ENCODE data around the gene EMILIN2.

Gene EMILIN2

DNA sequence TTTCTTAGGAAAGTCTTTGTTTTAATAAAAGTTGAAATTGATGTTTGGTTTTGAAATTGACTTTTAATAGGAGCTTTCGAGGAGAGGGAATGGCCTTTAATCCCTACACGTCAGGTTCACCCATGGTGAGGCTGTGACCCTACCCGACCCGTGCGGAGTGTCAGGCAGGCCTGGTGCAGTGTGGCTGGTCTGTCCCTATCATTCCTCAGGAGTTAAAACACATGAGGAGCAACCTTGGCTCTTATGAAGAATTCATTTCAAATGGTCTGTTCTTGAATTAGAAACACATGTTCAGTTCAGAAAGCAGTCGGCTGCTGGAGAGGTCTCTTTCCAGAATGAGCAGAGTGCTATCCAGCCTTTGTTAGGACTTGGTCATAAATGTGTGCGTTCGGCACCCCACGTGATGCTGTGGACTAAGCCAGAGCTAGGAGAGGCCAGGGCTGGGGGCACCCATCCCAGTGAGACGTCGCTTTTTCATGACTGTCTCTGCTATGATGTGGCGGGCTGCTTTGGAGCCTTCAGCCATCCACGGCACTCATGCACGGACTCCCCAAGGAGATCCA is 54.7 kb downstream of the EMILIN2 start:
- TF ChIP-seq, protein P1, sequence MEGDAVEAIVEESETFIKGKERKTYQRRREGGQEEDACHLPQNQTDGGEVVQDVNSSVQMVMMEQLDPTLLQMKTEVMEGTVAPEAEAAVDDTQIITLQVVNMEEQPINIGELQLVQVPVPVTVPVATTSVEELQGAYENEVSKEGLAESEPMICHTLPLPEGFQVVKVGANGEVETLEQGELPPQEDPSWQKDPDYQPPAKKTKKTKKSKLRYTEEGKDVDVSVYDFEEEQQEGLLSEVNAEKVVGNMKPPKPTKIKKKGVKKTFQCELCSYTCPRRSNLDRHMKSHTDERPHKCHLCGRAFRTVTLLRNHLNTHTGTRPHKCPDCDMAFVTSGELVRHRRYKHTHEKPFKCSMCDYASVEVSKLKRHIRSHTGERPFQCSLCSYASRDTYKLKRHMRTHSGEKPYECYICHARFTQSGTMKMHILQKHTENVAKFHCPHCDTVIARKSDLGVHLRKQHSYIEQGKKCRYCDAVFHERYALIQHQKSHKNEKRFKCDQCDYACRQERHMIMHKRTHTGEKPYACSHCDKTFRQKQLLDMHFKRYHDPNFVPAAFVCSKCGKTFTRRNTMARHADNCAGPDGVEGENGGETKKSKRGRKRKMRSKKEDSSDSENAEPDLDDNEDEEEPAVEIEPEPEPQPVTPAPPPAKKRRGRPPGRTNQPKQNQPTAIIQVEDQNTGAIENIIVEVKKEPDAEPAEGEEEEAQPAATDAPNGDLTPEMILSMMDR (IDR thresholded peaks at IDR 0.05; ENCODE audit: insufficient read depth, low read depth, low read length, missing control alignments), result no peak
- DNase-seq (ENCODE audit: low read depth), result no peak
- no peak overlapping the region for H3K4me3 ChIP-seq (ENCODE audit: low read length)

DNA sequence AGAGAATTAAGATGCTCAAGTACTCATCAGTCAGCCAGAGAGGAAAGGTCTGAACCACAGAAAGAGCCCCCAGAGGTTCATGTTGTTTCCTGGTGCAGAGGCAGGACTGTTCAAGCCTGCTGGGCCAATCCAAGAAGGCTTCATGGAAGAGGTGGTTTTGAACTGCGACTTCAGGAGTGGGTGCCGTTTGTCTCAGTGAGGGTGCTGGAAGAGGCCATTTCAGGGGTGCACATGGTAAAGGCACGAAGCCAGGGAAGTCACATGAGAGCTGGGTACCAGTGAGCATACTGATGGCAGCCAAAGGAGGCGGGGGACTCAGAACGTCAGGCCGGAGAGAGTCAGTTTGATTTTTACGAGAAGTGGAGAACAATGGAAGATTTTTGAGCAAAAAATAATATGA is 55.5 kb downstream of the EMILIN2 start:
- no peak for DNase-seq (ENCODE audit: low read depth)
- TF ChIP-seq, protein P1 (IDR thresholded peaks at IDR 0.05; ENCODE audit: insufficient read depth, low read depth, low read length, missing control alignments), result no peak
- no peak overlapping the region for H3K4me3 ChIP-seq (ENCODE audit: low read length)

DNA sequence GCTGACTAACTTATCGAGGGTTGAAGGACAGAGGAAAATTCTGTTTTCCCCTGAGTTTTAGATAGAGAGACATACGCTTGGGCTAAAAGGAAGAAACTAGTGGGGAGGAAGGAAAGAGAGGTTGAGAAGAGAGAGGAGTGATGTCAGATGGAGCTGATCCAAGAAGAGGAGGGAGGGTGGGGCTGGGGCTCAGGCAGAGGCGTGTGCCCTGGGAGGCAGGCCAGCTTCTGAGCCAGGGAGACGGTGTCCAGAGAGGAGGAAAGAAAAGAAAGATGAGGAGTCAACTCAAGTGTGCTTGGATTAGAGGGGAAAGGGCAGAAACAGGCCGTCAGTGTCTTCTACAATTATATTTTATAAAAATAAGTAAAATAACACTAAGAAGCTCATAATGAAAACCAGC is 56.2 kb downstream of the EMILIN2 start:
- no peak overlapping the region for H3K4me3 ChIP-seq (ENCODE audit: low read length)
- DNase-seq (ENCODE audit: low read depth), result peak; percentile 60
- TF ChIP-seq, protein P1 (IDR thresholded peaks at IDR 0.05; ENCODE audit: insufficient read depth, low read depth, low read length, missing control alignments), result no peak

DNA sequence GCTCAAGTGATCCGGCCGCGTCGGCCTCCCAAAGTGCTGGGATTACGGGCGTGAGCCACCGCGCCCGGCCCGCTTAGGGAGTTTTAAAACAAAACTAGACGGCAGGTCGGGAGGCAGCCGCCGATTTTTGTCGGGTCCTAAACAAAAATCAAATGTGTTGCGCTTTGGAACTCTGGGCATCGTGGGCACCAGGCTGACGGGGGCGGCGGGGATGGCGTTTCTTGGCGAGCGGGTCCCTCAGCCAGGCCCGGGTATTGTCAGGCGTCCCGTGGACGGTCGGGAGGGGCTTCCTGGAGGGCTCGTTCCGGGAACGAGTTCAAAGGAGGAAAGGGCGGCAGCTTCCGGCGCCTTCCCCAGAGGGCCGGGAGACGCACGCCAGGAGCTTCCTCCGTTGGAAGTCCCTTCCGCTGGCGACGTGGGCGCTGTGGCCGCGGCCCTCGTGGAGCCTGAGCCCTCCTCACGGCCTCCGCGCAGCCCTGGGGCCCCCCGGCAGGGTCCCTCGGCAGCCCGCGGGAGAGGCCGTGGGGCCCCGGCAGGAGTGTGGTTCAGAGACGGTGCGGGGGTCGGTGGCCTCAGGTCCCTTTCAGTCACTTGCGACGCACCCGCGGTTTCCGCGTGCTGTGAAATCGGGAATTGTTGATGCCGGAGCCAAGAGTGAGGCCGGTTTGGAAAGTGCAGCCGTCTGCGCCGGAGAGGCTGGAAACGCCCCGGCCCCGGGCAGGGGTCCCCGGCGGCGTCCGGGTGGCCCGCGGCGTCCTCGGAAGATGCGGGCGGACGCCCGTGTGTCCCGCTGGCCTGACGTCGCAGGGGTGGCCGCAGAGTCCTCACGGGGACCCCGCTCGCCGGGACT is 59.3 kb downstream of the EMILIN2 start:
- no peak overlapping the region for H3K4me3 ChIP-seq (ENCODE audit: low read length)
- no peak for DNase-seq (ENCODE audit: low read depth)
- TF ChIP-seq, protein P1 (IDR thresholded peaks at IDR 0.05; ENCODE audit: insufficient read depth, low read depth, low read length, missing control alignments), result no peak

DNA sequence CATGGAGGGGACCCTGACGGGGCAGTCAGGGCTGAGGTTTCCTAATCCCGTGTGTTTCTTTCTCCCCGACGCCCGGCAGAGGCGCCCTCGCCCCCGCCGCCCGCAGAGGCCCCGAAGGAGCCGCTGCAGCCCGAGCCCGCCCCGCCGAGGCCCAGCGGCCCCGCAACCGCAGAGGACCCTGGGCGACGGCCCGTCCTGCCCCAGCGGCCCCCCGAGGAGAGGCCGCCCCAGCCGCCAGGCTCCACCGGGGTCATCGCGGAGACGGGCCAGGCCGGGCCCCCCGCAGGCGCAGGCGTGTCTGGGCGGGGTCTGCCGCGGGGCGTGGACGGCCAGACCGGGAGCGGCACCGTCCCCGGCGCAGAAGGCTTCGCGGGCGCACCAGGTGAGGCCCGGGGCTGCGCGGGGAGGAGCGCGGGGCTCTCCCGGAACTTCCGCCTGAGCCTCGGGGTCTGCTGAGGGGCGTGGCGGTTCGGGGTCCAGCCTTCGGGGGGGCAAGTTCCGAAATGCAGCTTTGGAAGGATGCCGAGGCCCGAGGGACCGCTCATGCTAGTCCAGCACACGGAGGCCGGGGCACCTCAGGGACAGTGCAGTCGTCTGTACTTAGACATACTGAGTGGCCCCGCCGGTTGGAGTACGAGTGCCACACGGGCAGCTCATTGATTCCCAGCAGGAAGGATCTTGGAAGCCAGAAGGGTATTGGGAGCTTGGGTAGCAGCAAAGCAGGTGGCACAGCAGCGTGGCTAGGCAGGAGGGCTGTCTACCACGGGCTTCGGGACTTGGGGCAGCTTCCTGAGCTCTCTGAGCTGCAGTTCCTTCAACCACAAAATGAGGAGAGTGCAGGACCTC is 60.1 kb downstream of the EMILIN2 start:
- DNase-seq (ENCODE audit: low read depth), result no peak

DNA sequence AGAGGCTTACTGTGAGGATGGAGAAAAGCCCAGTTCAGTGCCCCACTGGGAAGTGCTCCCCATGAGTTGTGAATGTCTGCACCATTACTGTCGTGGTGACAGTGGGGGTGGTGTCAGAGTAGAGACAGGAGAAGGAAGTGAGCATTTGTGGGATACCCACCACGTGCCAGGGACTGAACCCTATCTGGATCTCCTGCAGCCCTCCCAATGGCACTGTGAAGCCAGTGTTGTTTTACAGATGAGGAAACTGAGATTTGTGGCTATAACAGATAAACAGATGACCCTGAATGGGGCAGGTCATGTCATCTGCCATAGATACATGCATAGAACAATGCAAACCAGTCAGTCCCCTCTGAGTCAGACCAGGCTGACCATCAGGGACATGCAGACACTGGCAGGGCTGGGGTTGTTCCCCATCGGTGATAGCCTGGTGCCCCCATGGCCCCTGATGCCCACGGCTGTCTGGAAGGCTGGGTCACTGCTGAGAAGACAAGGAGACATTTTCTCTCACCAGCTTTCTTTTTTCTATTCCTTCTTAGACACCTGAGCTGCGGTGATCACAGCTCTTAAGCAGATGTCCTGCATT is 60.8 kb downstream of the EMILIN2 start:
- no peak overlapping the region for H3K4me3 ChIP-seq (ENCODE audit: low read length)
- TF ChIP-seq, protein P1 (IDR thresholded peaks at IDR 0.05; ENCODE audit: insufficient read depth, low read depth, low read length, missing control alignments), result no peak
- DNase-seq (ENCODE audit: low read depth), result no peak

More for the DNA sequence above, 60.1 kb downstream of the EMILIN2 start:
- no peak overlapping the region for H3K4me3 ChIP-seq (ENCODE audit: low read length)
- TF ChIP-seq, protein P1 (IDR thresholded peaks at IDR 0.05; ENCODE audit: insufficient read depth, low read depth, low read length, missing control alignments), result no peak

Data from epithelial cell of esophagus (primary cell).